Measurements from ENCODE around the gene SLC44A3. TPM values are rescaled to one million over a fixed set of nuclear protein-coding genes. Genes with fewer than 3 reads are reported as not detected.

The SLC44A3 gene
- total RNA-seq, 2 donors from 2014 or later, result 55.4 to 71.4 TPM

DNA sequence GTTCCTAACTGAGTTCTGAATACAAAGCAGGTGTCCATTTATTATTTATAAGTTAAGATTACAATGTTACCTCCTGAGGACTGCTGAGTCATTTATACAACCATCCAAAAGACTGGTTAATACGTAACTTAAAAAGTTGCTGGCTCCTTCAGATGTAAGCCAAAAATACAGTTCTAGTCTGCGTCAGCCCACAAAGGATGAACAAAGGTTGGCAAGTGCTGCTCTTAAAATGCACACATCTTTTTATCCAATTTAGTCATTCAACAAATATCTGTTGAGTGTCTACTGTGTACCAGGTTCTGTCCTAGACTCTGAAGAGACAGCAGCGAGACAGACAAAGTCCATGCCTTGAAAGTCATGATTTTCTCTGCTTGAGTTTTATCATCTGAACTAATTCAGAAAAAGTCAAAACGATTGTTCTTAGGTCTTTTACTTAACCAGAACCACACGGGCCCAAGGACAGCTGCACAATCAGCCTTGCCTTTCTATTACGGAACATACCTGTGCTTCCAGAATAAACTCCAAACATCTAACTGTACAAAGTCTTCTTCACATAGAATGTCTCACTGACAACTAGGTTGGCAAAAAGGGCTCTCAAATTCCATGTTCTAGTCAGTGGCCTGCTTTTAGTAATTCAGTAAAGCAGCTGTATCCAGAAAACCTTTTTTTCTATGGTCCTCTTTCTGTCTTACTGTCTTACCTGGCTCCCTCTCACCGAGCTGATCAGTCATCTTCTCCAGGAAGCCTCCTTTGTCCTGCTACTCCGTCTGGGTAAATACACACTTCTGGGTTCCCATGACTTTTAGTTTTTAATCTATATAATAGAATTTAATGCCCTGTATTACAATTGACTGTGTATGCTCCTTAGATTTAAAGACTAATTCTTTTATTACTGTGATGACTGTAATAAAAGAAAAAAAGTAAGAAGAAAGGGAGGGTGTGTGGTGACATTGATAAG is 122.3 kb downstream of the SLC44A3 start:
- TF ChIP-seq CTCF (IDR thresholded peaks at IDR 0.05), result no peak
- H3K36me3 ChIP-seq, result no peaks in the 10 kb centered on the region
- no peak overlapping the region for H3K9ac ChIP-seq (ENCODE audit: low read depth in 2 of 2, low read length in 2 of 2)
- DNase-seq, result no peak
- H3K9me3 ChIP-seq, result no peaks in the 10 kb centered on the region
- intact Hi-C loops (cut with DNase I), result no loop called here
- H3K27me3 ChIP-seq, result no peaks in the 10 kb centered on the region
- peak overlapping the region; percentile 1 for H3K27ac ChIP-seq
- H3K4me3 ChIP-seq, result no peak overlapping the region
- H3K4me1 ChIP-seq, result peaks cover 5% of the 10 kb centered on the region

Other genes starting within 250 kb of the SLC44A3 start
- 100 to 1,000 TPM; 117 to 164 TPM for gene CNN3, start 106.8 kb downstream of the SLC44A3 start, total RNA-seq